Left lung (tissue), 10 donors: ENCODE data around the gene OMP. TPM values are rescaled to one million over a fixed set of nuclear protein-coding genes. Genes with fewer than 3 reads are reported as not detected.
A peak's percentile ranks its signal among the peaks of the same experiment; 100 is the strongest.

Source experiments
- ATAC-seq: fragments of 200-7000 bp; cut with Tn5 transposase; one replicate; pipeline ENCODE4 v1.9.1; 2020; ENCODE audit warnings: moderate library complexity
- DNase-seq, 4 donors: peaks; one replicate each; pipeline ENCODE4 v3.0.0-alpha.2; 2013 to 2020
- H3K27ac ChIP-seq, 2 donors: fragments of 200-600 bp; sonication (generic) in 1 of 2; one replicate each; pipeline versions ENCODE4 v1.5.0 to v1.8.0; 2020 to 2021
- H3K27me3 ChIP-seq, 2 donors: fragments of 200-600 bp; sonication (generic) in 1 of 2; one replicate each; pipeline versions ENCODE4 v1.5.0 to v1.8.0; 2020 to 2021
- H3K36me3 ChIP-seq, 2 donors: fragments of 200-600 bp; sonication (generic) in 1 of 2; one replicate each; pipeline versions ENCODE4 v1.5.0 to v1.8.0; 2020 to 2021
- H3K4me1 ChIP-seq, 2 donors: fragments of 200-600 bp; one replicate each; pipeline ENCODE4 v1.8.0; 2021
- H3K4me3 ChIP-seq, 2 donors: fragments of 200-600 bp; sonication (generic) in 1 of 2; one replicate each; pipeline versions ENCODE4 v1.5.0 to v1.8.0; 2020 to 2021; ENCODE audit warnings: mild to moderate bottlenecking in 1 of 2
- H3K9me3 ChIP-seq, 2 donors: fragments of 200-600 bp; sonication (generic) in 1 of 2; one replicate each; pipeline versions ENCODE4 v1.5.0 to v1.8.0; 2020 to 2021
- CTCF ChIP-seq, 2 donors: fragments of 200-600 bp; sonication (generic) in 1 of 2; IDR thresholded peaks; one replicate each; pipeline versions ENCODE4 v1.5.0 to v1.8.0; 2021; ENCODE audit warnings: antibody characterized with exemption in 2 of 2
- intact Hi-C, 2 donors: fragments of 100-400 bp; cut with DNase I; formaldehyde crosslinking; loops; one replicate each; pipeline versions ENCODE4 v1.11.2 to v1.14.2; 2022
- polyA plus RNA-seq, 6 donors: library from polyadenylated mRNA; unstranded; fragments of 120-200 nt; gene quantifications; one replicate each; pipeline ENCODE4 v1.2.1, GENCODE V29; 2013; ENCODE audit not compliant: insufficient read length in 6 of 6
- total RNA-seq, 2 donors: library from RNA; stranded (reverse); fragmentation: NEBNext Ultra II Directional; extraction: Animal tissue kit (Norgen Biotek cat#: 25700); gene quantifications; one replicate each; pipeline ENCODE4 v1.2.1, GENCODE V29; 2021
- donor health status: DM: no; HTN: yes; CAD: no.
- donor health status: DM: no; HTN: no; CAD: no.

Gene OMP
- total and polyA plus RNA-seq, 8 donors, result 0.34 to 0.46 (median 0.40) TPM; not detected in 4

- peak in 1 of 4 donors; percentile 47 for DNase-seq
- H3K27ac ChIP-seq, result no peak overlapping the region
Observed at GRCh38 chr11:77148963-77149715, 46.5 kb downstream of the OMP start.

DNA sequence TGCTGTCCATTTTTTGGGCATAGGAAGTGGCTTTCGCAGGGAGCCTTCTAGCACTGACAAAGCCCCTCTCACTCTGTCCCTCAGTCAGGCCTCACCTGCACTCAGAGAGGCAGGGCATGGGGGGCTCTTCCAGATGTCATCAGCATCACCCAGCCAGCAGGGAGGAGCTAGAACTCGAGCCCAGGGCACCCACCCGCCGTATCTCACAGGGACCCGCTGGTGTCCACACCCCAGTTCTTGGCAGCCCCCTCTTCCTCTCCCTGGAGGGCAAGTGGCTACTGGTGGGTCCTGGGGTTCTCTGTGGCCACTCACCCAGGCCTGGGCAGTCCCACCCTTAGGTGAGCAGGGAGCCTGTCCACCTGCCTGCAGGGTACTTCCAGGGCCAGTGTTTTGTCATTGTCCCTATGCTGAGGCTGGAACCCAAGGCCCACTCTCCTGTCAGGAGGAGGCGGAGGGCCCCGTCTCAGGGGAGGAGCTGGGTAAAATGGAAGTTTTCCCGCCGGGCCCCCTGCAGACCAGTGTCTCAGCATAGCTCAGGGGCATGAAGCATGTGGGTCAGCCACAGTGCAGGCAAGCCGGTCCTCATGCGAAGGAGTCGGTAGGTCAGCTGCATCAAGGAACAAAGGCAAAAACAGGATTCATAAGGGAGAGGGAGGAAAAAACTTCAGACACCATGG, 47.2 kb downstream of the OMP start:
- H3K36me3 ChIP-seq, result no peaks in the 10 kb centered on the region
- no peak overlapping the region for H3K27ac ChIP-seq
- intact Hi-C loops, result no loop called here
- no peak overlapping the region for H3K4me3 ChIP-seq
- peaks cover 0 to 17% of the 10 kb centered on the region in 2 donors for H3K27me3 ChIP-seq
- no peaks in the 10 kb centered on the region for H3K9me3 ChIP-seq
- no peak for TF ChIP-seq CTCF (IDR thresholded peaks at IDR 0.05)
- peak in 1 of 4 donors; percentile 69 for DNase-seq
- no peaks in the 10 kb centered on the region for H3K4me1 ChIP-seq
- ATAC-seq, result no peak

More at GRCh38 chr11:77148963-77149715, 46.5 kb downstream of the OMP start:
- no peaks in the 10 kb centered on the region for H3K9me3 ChIP-seq
- no peak for TF ChIP-seq CTCF (IDR thresholded peaks at IDR 0.05)
- no peak for ATAC-seq
- intact Hi-C loops, result no loop called here
- H3K27me3 ChIP-seq, result peaks cover 0 to 17% of the 10 kb centered on the region in 2 donors
- H3K4me1 ChIP-seq, result no peaks in the 10 kb centered on the region
- no peak overlapping the region for H3K4me3 ChIP-seq
- no peaks in the 10 kb centered on the region for H3K36me3 ChIP-seq

DNA sequence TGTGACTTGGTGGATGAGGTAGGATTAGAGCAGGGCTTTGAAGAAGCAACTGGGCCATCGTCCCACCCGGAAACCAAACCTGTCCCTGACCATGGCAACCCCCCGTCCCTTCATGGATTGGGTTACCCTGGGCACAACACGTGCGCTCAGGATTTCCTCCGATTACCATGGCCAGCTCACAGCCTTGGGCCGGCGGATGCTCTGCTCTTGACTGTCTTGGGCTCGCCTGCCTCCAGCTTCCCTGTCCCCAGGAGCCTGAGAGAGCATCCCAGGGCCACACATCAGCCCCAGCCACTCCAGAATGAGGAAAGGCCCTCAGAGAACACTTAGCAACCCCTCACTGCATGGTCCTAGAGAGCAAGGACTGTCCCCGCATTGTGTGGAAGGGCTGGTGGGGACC, 48.2 kb downstream of the OMP start:
- no peak for TF ChIP-seq CTCF (IDR thresholded peaks at IDR 0.05)
- no peak overlapping the region for H3K27ac ChIP-seq

DNA sequence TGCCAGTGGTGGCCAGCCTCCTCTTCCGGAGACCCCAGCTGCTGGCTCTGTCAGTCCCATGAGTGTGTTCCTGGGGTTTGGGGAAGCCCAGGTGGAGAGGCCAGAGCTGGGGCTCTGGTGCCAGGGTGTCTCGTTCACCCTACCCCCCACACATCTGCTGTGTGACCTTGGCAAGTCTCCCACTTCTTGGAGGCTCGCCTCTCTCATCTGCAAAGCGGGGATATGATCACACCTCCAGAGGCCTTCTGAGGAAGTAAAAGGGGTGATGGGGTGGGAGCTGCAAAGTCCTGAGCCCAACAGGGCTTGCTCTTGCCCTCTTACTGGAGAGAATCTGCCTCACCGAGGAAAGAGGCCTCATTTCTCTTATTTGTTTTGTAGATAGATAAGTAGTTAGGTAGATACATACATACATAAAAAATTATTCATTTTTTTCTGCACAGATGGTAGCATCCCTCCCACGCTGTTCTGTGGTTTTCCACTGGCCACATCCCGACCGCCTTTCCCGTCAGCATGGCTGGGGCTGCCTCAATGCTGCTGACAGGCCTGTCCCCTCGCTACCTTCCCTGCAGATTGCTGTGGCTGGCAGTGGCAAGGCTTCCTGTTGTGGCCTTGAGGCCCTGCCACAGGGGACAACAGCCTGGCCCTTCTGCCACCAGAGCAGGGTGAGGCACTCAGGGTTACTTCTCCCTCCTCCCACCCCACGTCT, 49.3 kb downstream of the OMP start:
- no peak for TF ChIP-seq CTCF (IDR thresholded peaks at IDR 0.05)
- Histone ChIP-seq H3K27me3 (peaks cover 0 to 14% of the 10 kb centered on the region in 2 donors), H3K27ac (no peak overlapping the region), H3K4me1 (no peaks in the 10 kb centered on the region), H3K4me3 (no peak overlapping the region), H3K9me3 (no peaks in the 10 kb centered on the region), H3K36me3 (no peaks in the 10 kb centered on the region)
- ATAC-seq (no peak), DNase-seq (peak in 1 of 4 donors; percentile 34)
- intact Hi-C loops, result no loop called here

More for the DNA sequence above, 48.2 kb downstream of the OMP start:
- Histone ChIP-seq H3K27me3 (peaks cover 0 to 17% of the 10 kb centered on the region in 2 donors), H3K4me3 (no peak overlapping the region), H3K4me1 (no peaks in the 10 kb centered on the region), H3K9me3 (no peaks in the 10 kb centered on the region), H3K36me3 (no peaks in the 10 kb centered on the region)
- intact Hi-C loops, result no loop called here
- ATAC-seq, result no peak
- peak in 1 of 4 donors; percentile 59 for DNase-seq

DNA sequence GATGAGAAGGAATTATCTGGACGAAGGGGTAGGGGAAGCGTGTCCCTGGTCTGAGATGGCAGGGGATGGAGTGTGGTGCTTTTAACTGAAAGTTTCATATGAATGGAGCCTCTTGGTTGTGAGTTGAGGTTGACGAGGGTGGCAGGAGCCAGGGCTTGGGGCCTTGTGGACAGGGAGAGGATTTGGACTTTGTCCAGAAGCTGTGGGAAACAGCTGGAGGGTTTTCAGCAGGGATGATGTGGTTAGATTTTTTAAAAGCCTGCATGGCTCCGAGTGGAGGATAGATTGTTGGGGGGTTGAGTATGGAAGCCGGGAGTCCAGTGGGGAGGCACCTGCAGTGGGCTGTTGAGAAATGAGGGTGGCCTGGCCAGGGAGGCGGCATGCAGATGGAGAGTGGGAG, 50.2 kb downstream of the OMP start:
- intact Hi-C loops, result no loop called here
- no peaks in the 10 kb centered on the region for H3K4me1 ChIP-seq
- H3K9me3 ChIP-seq, result no peaks in the 10 kb centered on the region
- no peak overlapping the region for H3K4me3 ChIP-seq
- H3K27me3 ChIP-seq, result peaks cover 0 to 5% of the 10 kb centered on the region in 2 donors
- DNase-seq, result peak in 1 of 4 donors; percentile 37
- H3K36me3 ChIP-seq, result no peaks in the 10 kb centered on the region
- no peak for TF ChIP-seq CTCF (IDR thresholded peaks at IDR 0.05)
- no peak for ATAC-seq
- H3K27ac ChIP-seq, result no peak overlapping the region
